ENCODE data around the gene IKZF2. TPM values are rescaled to one million over a fixed set of nuclear protein-coding genes. Genes with fewer than 3 reads are reported as not detected.
A peak's percentile ranks its signal among the peaks of the same experiment; 100 is the strongest.

IKZF2 gene
- total RNA-seq, 2 experiments from 2014 or later = 24.4 to 28.7 TPM

DNA sequence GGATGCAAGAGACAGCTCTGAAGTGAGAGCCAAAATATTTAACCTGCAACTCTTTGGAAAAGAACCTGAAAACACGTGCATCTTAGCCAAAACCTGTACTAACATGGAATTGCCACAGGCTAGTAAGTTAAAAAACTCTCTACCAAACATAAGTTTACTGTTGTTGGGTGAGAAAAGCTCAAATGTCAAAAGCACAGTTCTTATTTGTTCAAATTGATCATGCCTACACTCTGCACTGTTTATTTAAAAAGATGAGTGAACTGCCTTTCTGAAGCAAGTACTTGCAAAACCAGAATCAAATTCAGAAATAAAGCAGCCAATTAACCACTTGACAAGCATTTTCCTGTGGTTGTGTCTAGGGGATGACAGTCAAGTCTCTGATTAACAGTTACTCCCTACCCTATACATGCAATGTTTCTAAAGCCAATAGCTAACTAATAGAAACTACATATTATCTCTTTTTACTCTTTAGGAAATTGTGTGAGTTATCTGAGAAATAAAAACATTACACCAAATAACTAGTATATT is 5.6 kb downstream of the IKZF2 start:
- CTCF ChIA-PET = interaction anchor here (1.1 to 1.8 kb wide), 3 partner anchors 11 to 18 kb away, joined by 3 to 5 read pairs (median 4); no protein-coding TSS in a partner anchor
- POLR2A ChIA-PET = interaction anchor here (0.8 to 1.6 kb wide), 3 partner anchors 10 to 45 kb away, joined by 3 to 6 read pairs (median 3); no protein-coding TSS in a partner anchor
- TF ChIP-seq, protein P1, sequence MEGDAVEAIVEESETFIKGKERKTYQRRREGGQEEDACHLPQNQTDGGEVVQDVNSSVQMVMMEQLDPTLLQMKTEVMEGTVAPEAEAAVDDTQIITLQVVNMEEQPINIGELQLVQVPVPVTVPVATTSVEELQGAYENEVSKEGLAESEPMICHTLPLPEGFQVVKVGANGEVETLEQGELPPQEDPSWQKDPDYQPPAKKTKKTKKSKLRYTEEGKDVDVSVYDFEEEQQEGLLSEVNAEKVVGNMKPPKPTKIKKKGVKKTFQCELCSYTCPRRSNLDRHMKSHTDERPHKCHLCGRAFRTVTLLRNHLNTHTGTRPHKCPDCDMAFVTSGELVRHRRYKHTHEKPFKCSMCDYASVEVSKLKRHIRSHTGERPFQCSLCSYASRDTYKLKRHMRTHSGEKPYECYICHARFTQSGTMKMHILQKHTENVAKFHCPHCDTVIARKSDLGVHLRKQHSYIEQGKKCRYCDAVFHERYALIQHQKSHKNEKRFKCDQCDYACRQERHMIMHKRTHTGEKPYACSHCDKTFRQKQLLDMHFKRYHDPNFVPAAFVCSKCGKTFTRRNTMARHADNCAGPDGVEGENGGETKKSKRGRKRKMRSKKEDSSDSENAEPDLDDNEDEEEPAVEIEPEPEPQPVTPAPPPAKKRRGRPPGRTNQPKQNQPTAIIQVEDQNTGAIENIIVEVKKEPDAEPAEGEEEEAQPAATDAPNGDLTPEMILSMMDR (IDR thresholded peaks at IDR 0.05) = no peak
- H3K36me3 Mint-ChIP-seq (ENCODE audit: low read depth) = peaks cover 23% of the 10 kb centered on the region
- peaks cover 33% of the 10 kb centered on the region for H3K4me1 Mint-ChIP-seq (ENCODE audit: low read depth)
- H3K27ac Mint-ChIP-seq = peak overlapping the region; percentile 86
- intact Hi-C loops (cut with micrococcal nuclease) = no loop called here
- no peaks in the 10 kb centered on the region for H3K9me3 Mint-ChIP-seq
- DNase-seq = no peak
- H3K4me3 Mint-ChIP-seq = peak overlapping the region; percentile 71
- ATAC-seq = peak; percentile 28
- peaks cover 6% of the 10 kb centered on the region for H3K27me3 Mint-ChIP-seq

DNA sequence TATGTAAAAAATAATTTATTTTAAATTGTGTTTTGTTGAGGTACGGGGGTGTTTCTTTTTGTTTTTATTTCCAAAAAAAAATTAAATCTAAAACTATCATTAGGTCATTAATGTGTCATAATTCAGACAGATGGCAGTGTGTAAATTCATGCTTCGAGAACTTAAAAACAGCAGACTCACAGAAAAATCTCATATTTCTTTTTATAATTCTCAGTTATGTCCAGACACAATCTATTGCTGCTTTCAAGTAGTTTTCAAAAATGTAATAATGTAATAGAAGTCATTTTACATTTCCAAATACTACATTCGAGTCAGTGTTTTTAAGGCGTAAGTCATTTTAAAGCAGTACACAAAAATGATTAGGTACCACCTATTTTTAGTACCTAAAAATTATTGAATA is 14.3 kb downstream of the IKZF2 start:
- H3K9me3 Mint-ChIP-seq = no peaks in the 10 kb centered on the region
- H3K27me3 Mint-ChIP-seq = no peaks in the 10 kb centered on the region
- ATAC-seq (no peak), DNase-seq (no peak)
- peaks cover 4% of the 10 kb centered on the region for H3K36me3 Mint-ChIP-seq (ENCODE audit: low read depth)
- H3K4me3 Mint-ChIP-seq = no peak overlapping the region
- peaks cover 20% of the 10 kb centered on the region for H3K4me1 Mint-ChIP-seq (ENCODE audit: low read depth)
- intact Hi-C loops (cut with micrococcal nuclease) = no loop called here
- no peak overlapping the region for H3K27ac Mint-ChIP-seq
- CTCF ChIA-PET = no interaction called here
- POLR2A ChIA-PET = interaction anchor here (1.2 to 1.9 kb wide), 2 partner anchors 11 to 12 kb away, joined by 3 to 5 read pairs; no protein-coding TSS in a partner anchor
- TF ChIP-seq, protein P1 (IDR thresholded peaks at IDR 0.05) = no peak

DNA sequence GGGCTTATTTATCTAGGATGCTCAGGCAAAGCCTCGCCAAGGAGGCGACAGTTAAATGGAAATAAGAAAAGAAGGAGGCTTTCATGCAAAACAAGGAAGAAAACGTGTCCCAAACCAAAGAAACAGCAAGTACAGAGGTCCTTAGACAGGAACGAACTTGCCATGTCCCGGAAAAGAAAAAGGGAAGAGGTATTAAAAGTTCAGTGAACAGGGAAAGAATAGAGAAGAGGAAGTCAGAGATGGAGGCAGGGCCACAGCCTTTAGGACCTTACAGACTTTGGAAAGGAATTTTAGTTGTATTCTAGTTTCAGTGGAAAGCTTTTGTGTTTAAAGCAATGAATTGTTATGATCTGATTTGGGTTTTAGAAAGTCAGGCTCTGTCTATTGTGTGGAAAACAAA is 22.1 kb downstream of the IKZF2 start:
- H3K36me3 Mint-ChIP-seq (ENCODE audit: low read depth) = peaks cover 3% of the 10 kb centered on the region
- H3K27ac Mint-ChIP-seq = peak overlapping the region; percentile 27
- intact Hi-C loops (cut with micrococcal nuclease) = no loop called here
- ATAC-seq = no peak
- H3K27me3 Mint-ChIP-seq = no peaks in the 10 kb centered on the region
- POLR2A ChIA-PET = interaction anchor here (0.9 kb wide), 1 partner anchor 11 kb away, joined by 4 read pairs; no protein-coding TSS in a partner anchor
- no peak overlapping the region for H3K4me3 Mint-ChIP-seq
- TF ChIP-seq, protein P1 (IDR thresholded peaks at IDR 0.05) = no peak
- DNase-seq = no peak
- H3K9me3 Mint-ChIP-seq = no peaks in the 10 kb centered on the region
- CTCF ChIA-PET = interaction anchor here (2.1 kb wide), 1 partner anchor 20 kb away, joined by 10 read pairs; no protein-coding TSS in a partner anchor
- peaks cover 51% of the 10 kb centered on the region for H3K4me1 Mint-ChIP-seq (ENCODE audit: low read depth)

DNA sequence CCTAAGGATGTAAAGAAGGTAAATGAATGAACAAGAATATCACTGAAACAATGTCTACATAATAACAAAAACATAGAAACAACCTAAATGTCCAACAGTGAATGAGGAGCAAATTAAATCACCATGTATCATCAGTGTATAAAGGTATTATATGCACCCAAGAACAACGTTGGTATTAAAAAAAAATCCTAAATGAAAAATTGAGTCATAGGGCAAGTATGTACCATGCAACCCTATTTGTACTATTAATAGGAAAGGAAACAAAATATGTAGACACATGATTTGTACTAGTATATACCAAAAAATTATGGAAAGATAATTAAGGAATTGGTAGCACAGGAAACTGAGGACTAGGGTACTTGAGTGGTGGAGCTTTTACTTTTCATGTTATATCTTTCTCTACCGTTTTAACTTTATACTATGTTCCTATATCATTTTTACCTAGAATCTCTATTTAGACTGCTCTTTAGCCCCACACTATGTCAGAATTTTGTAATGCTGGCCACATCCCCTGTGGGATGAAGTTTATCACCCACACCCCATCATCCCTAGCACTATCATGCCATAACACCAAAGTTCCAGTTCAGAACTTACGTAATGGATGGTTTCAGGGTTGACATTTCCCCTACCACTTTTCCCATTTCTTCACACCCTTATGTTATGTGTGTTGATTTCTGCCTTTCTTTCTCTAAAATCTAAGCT is 25.6 kb downstream of the IKZF2 start:
- Mint-ChIP-seq H3K4me3 (no peak overlapping the region), H3K9me3 (no peaks in the 10 kb centered on the region), H3K27ac (peak overlapping the region; percentile 60), H3K36me3 (ENCODE audit: low read depth) (peaks cover 5% of the 10 kb centered on the region), H3K4me1 (ENCODE audit: low read depth) (peaks cover 66% of the 10 kb centered on the region), H3K27me3 (no peaks in the 10 kb centered on the region)
- ChIA-PET CTCF (interaction anchor here (1.0 to 1.5 kb wide), 3 partner anchors 22 to 84 kb away, joined by 3 to 5 read pairs (median 4); no protein-coding TSS in a partner anchor), POLR2A (interaction anchor here (1.0 kb wide), 1 partner anchor 15 kb away, joined by 3 read pairs; no protein-coding TSS in a partner anchor)
- TF ChIP-seq, protein P1 (IDR thresholded peaks at IDR 0.05) = no peak
- DNase-seq = no peak
- intact Hi-C loops (cut with micrococcal nuclease) = no loop called here
- peak; percentile 70 for ATAC-seq

DNA sequence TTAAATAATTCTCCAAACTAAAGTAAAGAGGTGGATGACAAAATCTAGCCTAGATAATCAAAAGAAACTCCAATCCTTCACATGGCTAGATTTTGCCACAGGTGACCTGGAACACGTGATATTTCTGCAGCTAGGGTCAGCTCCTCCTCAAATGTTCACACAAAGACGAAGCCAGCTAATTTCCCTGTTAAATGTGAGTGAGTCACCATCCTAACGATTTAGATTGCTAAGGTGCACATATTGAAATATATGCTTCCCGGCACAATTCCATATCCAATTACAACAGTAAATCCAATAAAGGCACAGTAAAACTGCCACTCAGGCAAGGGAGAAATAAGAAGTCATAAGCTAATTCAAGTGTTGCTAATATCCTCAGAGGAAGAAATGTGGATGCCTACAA is 28.7 kb downstream of the IKZF2 start:
- TF ChIP-seq, protein P1 (IDR thresholded peaks at IDR 0.05) = no peak
- intact Hi-C loops (cut with micrococcal nuclease) = no loop called here
- Mint-ChIP-seq H3K4me3 (peak overlapping the region; percentile 20), H3K9me3 (no peaks in the 10 kb centered on the region), H3K4me1 (ENCODE audit: low read depth) (peaks cover 76% of the 10 kb centered on the region), H3K27me3 (no peaks in the 10 kb centered on the region), H3K27ac (peak overlapping the region; percentile 80), H3K36me3 (ENCODE audit: low read depth) (peaks cover 3% of the 10 kb centered on the region)
- ChIA-PET POLR2A (interaction anchor here (4.0 kb wide), 1 partner anchor 28 kb away, joined by 14 read pairs; the partner anchor contains the start of gene IKZF2), CTCF (interaction anchor here (0.8 to 1.4 kb wide), 4 partner anchors 9 to 345 kb away, joined by 3 to 7 read pairs (median 4); no protein-coding TSS in a partner anchor)
- ATAC-seq = no peak
- DNase-seq = no peak

All from activated CD8-positive, alpha-beta T cell treated with anti-CD3 and anti-CD28 coated beads for 36 hours (primary cell).